RWPE2 (cell line): ENCODE measurements around the gene PGS1.

ENCODE experiments used
- ATAC-seq: fragments of 200-7000 bp; cut with Tn5 transposase; 3 replicates; pipeline ENCODE4 v1.9.1; 2021; ENCODE audit warnings: low read depth
- DNase-seq: peaks from one replicate; pipeline ENCODE4 v3.0.0-alpha.2; 2020; ENCODE audit warnings: low spot score
- H3K27ac ChIP-seq: fragments of 450-650 bp; 2 replicates; pipeline ENCODE4 v1.5.1; 2017; ENCODE audit warnings: mild to moderate bottlenecking; ENCODE audit not compliant: poor library complexity, severe bottlenecking
- H3K27me3 ChIP-seq: fragments of 250-450 bp; sonication (Bioruptor Pico); 2 replicates; pipeline ENCODE4 v1.5.1; 2021; ENCODE audit warnings: mild to moderate bottlenecking, moderate library complexity; ENCODE audit not compliant: insufficient read depth, poor library complexity, severe bottlenecking
- H3K36me3 ChIP-seq: fragments of 250-450 bp; sonication (Bioruptor Pico); 2 replicates; pipeline ENCODE4 v1.5.1; 2020; ENCODE audit warnings: low read depth, mild to moderate bottlenecking, moderate library complexity
- H3K4me1 ChIP-seq: fragments of 250-450 bp; sonication (Bioruptor Pico); 2 replicates; pipeline ENCODE4 v1.5.1; 2021; ENCODE audit warnings: mild to moderate bottlenecking, moderate library complexity; ENCODE audit not compliant: insufficient read depth, poor library complexity, severe bottlenecking
- H3K4me3 ChIP-seq: fragments of 250-450 bp; sonication (Bioruptor Pico); 2 replicates; pipeline ENCODE4 v1.5.1; 2021; ENCODE audit warnings: mild to moderate bottlenecking, moderate library complexity; ENCODE audit not compliant: severe bottlenecking
- H3K9me3 ChIP-seq: fragments of 250-450 bp; sonication (Bioruptor Pico); 2 replicates; pipeline ENCODE4 v1.5.1; 2021; ENCODE audit warnings: mild to moderate bottlenecking, moderate library complexity; ENCODE audit not compliant: severe bottlenecking
- CTCF ChIP-seq: fragments of 450-650 bp; IDR thresholded peaks from one replicate; pipeline ENCODE4 v1.5.1; 2017; ENCODE audit warnings: mild to moderate bottlenecking, moderate library complexity; ENCODE audit not compliant: poor library complexity, severe bottlenecking

Gene PGS1

GRCh38 chr17:78346605-78347250 lies 31.7 kb upstream of the PGS1 start:
- H3K27me3 ChIP-seq, result no peaks in the 10 kb centered on the region
- no peaks in the 10 kb centered on the region for H3K36me3 ChIP-seq
- H3K9me3 ChIP-seq, result no peaks in the 10 kb centered on the region
- no peak overlapping the region for H3K4me3 ChIP-seq
- DNase-seq (no peak), ATAC-seq (peak; percentile 13; the same call in 1 of the 3 replicates)
- H3K27ac ChIP-seq, result no peak overlapping the region
- H3K4me1 ChIP-seq, result peaks cover 33% of the 10 kb centered on the region
- no peak for TF ChIP-seq CTCF

GRCh38 chr17:78347453-78347852 lies 31.0 kb upstream of the PGS1 start:
- no peaks in the 10 kb centered on the region for H3K27me3 ChIP-seq
- TF ChIP-seq CTCF, result no peak
- no peak overlapping the region for H3K27ac ChIP-seq
- H3K36me3 ChIP-seq, result no peaks in the 10 kb centered on the region
- DNase-seq, result no peak
- H3K9me3 ChIP-seq, result no peaks in the 10 kb centered on the region
- no peak overlapping the region for H3K4me3 ChIP-seq
- peaks cover 36% of the 10 kb centered on the region for H3K4me1 ChIP-seq
- no peak for ATAC-seq

- no peaks in the 10 kb centered on the region for H3K9me3 ChIP-seq
- ATAC-seq, result no peak
- H3K27me3 ChIP-seq, result no peaks in the 10 kb centered on the region
- no peaks in the 10 kb centered on the region for H3K36me3 ChIP-seq
- peaks cover 31% of the 10 kb centered on the region for H3K4me1 ChIP-seq
- no peak overlapping the region for H3K27ac ChIP-seq
- TF ChIP-seq CTCF, result no peak
- H3K4me3 ChIP-seq, result no peak overlapping the region
- DNase-seq, result no peak
These were observed 30.2 kb upstream of the PGS1 start for GRCh38 chr17:78348055-78348770.

GRCh38 chr17:78349891-78350642 lies 28.4 kb upstream of the PGS1 start:
- peak; percentile 9 for TF ChIP-seq CTCF
- H3K4me3 ChIP-seq, result no peak overlapping the region
- DNase-seq (no peak), ATAC-seq (no peak)
- H3K27me3 ChIP-seq, result no peaks in the 10 kb centered on the region
- no peaks in the 10 kb centered on the region for H3K9me3 ChIP-seq
- H3K4me1 ChIP-seq, result peaks cover 26% of the 10 kb centered on the region
- no peaks in the 10 kb centered on the region for H3K36me3 ChIP-seq
- no peak overlapping the region for H3K27ac ChIP-seq
